Stimulated activated naive CD8-positive, alpha-beta T cell treated with anti-CD3 and anti-CD28 coated beads, Interleukin-15, amount 100 ng/mL, for 72 hours (primary cell): Measurements from ENCODE around the gene PNPO.
"Not testable (repeated sequence)": the region's sequence is repeated elsewhere in the genome, so short reads cannot be mapped to it uniquely, and the experiment has no call there.

Experiments used
- ATAC-seq: fragments of 150-1000 bp; cut with Tn5 transposase; 2 replicates; pipeline ENCODE4 v1.10.0; 2021; ENCODE audit warnings: mild to moderate bottlenecking, moderate library complexity
- DNase-seq, 2 donors: peaks; one replicate each; pipeline ENCODE4 v3.0.0; 2021 to 2022
- H3K27ac Mint-ChIP-seq, 2 donors: one replicate each; pipeline ENCODE4 v1.8.0; 2022; ENCODE audit warnings: mild to moderate bottlenecking in 2 of 2, mixed read lengths in 2 of 2, moderate library complexity in 2 of 2
- H3K27me3 Mint-ChIP-seq: one replicate; pipeline ENCODE4 v1.8.0; 2022; ENCODE audit warnings: mixed read lengths
- H3K4me1 Mint-ChIP-seq: one replicate; pipeline ENCODE4 v1.8.0; 2022; ENCODE audit warnings: mild to moderate bottlenecking, mixed read lengths
- H3K4me3 Mint-ChIP-seq, 2 donors: one replicate each; pipeline ENCODE4 v1.8.0; 2022; ENCODE audit warnings: mild to moderate bottlenecking in 2 of 2, mixed read lengths in 2 of 2, moderate library complexity in 1 of 2
- H3K9me3 Mint-ChIP-seq, 2 donors: one replicate each; pipeline ENCODE4 v1.8.0; 2022; ENCODE audit warnings: mixed read lengths in 2 of 2

PNPO gene

DNA sequence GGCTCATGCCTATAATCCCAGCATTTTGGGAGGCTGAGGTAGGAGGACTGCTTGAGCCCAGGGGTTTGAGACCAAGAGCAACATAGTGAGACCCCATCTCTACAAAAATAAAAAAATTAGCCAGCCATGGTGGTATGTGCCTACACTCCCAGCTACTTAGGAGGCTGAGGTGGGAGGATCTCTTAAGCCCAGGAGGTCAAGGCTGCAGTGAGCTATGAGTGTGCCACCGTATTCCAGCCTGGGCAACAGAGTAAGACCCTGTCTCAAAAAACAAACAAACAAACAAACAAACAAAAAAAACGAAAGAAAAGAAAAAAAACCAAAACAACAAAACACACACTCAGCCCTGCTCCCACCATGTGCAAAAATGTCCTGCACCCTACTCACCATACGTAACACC lies 5.9 kb upstream of the PNPO start:
- H3K9me3 Mint-ChIP-seq, H3K27ac Mint-ChIP-seq, DNase-seq, H3K27me3 Mint-ChIP-seq, H3K4me3 Mint-ChIP-seq, ATAC-seq: not testable (repeated sequence)
- peaks cover 23% of the 10 kb centered on the region for H3K4me1 Mint-ChIP-seq

DNA sequence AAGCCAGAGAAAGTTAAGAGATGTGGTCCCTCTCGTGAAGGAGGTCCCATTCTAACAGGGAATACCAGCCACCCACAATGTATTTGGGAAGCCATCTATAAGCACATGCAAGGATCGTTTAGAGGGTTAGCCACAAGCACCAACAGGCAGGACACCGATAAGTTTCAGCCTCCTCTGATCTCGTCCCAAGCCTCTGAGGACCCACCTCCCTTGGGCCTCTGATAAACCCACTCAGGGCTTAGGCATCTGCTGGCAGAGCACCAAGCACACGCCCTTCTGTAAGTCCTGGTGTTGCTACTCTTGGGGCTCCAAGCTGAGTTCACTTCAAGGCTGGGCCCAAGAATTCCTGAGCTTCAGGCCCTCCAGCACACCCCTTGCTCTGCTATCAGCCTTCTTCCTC lies 5.4 kb upstream of the PNPO start:
- Mint-ChIP-seq H3K27ac (no peak overlapping the region), H3K4me3 (no peak overlapping the region), H3K4me1 (peaks cover 28% of the 10 kb centered on the region), H3K9me3 (peaks cover 3% of the 10 kb centered on the region in 2 donors), H3K27me3 (no peaks in the 10 kb centered on the region)
- ATAC-seq (no peak), DNase-seq (no peak)

DNA sequence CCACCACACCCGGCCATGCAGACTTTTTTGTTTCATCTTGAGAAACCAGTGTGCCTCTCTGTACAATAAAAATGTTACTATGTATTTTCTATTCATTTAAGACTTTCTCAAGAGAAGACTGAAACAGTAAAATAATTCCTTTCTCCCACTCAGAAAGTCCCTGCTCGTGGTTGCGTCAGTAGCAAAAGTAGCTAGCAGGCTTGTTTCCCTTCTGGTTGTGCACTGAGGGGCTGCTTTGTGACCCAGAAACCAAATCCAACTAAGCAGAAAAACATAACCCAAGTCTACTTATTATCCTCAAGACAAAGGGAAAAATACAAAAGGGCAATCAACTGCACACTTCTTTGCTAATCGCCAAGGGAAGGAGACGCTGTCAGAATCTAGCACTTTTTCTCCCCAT lies 3.4 kb upstream of the PNPO start:
- H3K4me3 Mint-ChIP-seq = no peak overlapping the region
- peaks cover 43% of the 10 kb centered on the region for H3K4me1 Mint-ChIP-seq
- peaks cover 6% of the 10 kb centered on the region in 2 donors for H3K9me3 Mint-ChIP-seq
- ATAC-seq (no peak), DNase-seq (no peak)
- H3K27ac Mint-ChIP-seq = no peak overlapping the region
- no peaks in the 10 kb centered on the region for H3K27me3 Mint-ChIP-seq

DNA sequence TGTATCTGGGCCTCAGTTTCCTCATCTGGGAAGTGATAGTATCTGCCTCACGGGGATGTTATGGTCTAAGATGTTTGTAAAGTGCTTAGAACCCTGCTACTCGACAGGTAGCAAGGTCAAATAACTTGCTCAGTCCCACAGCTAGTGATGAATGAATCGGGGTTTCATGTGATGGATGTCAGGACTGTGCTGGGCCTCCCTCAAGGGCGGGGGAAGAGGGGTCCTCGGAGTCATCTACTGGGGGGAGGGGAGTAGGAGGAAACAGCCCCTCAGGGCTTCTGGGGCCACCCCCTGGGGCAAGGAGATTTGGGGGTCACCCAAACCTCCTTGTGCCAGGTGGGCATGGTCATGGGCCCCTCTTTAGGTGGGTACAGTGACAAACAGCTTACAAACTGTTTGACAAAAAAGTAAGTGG lies 732 bp downstream of the PNPO start:
- Mint-ChIP-seq H3K4me1 (peaks cover 77% of the 10 kb centered on the region), H3K27me3 (no peaks in the 10 kb centered on the region), H3K4me3 (peak overlapping the region; percentile 81 to 91), H3K27ac (peak overlapping the region; percentile 84 to 93), H3K9me3 (peaks cover 6% of the 10 kb centered on the region in 2 donors)
- DNase-seq (peak in 1 of 2 donors; percentile 27), ATAC-seq (no peak)

DNA sequence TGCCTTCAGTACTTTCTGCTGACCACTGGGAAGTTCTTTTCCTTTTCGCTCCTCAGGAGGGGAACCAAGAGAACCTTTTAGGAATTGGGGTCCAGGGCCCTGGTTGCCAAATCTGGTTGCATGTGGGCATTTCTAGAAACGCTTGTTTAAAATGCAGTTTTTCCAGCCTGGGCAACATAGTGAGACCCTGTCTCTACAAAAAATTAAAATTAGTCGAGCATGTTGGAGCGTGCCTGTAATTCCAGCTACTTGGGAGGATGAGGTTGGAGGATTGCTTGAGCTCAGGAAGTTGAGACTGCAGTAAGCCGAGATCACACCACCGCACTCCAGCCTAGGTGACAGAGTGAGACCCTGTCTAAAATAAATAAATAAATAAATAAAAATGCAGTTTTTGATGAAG lies 1.2 kb downstream of the PNPO start:
- DNase-seq (no peak), ATAC-seq (no peak)
- peak overlapping the region; percentile 5 to 84 for H3K27ac Mint-ChIP-seq
- peaks cover 82% of the 10 kb centered on the region for H3K4me1 Mint-ChIP-seq
- H3K27me3 Mint-ChIP-seq = no peaks in the 10 kb centered on the region
- peak overlapping the region; percentile 81 to 91 for H3K4me3 Mint-ChIP-seq
- peaks cover 6% of the 10 kb centered on the region in 2 donors for H3K9me3 Mint-ChIP-seq

DNA sequence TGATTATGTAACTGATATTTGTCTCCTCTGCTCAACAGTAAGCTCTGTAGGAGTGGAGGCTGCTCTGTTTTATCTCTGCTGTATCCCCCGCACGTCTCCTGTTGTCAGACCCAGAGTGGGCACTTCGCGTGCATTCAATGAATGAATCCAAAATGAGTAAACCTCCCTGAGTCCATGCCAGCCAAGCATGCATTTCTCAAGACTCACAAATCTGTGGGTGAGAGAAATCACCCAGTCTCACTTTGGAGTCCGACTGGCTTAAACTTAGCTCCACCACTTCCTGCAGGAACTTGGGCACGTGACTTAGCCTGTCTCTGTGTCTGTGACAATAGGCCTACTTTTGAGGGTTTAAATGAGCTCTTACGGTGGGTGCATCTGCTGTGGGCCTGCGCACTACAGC lies 3.7 kb downstream of the PNPO start:
- Mint-ChIP-seq H3K4me3 (peak overlapping the region; percentile 60 to 79), H3K27me3 (no peaks in the 10 kb centered on the region), H3K4me1 (peaks cover 85% of the 10 kb centered on the region), H3K27ac (peak overlapping the region; percentile 49 to 85), H3K9me3 (peaks cover 6% of the 10 kb centered on the region in 2 donors)
- ATAC-seq (no peak), DNase-seq (peak in 1 of 2 donors; percentile 40)

DNA sequence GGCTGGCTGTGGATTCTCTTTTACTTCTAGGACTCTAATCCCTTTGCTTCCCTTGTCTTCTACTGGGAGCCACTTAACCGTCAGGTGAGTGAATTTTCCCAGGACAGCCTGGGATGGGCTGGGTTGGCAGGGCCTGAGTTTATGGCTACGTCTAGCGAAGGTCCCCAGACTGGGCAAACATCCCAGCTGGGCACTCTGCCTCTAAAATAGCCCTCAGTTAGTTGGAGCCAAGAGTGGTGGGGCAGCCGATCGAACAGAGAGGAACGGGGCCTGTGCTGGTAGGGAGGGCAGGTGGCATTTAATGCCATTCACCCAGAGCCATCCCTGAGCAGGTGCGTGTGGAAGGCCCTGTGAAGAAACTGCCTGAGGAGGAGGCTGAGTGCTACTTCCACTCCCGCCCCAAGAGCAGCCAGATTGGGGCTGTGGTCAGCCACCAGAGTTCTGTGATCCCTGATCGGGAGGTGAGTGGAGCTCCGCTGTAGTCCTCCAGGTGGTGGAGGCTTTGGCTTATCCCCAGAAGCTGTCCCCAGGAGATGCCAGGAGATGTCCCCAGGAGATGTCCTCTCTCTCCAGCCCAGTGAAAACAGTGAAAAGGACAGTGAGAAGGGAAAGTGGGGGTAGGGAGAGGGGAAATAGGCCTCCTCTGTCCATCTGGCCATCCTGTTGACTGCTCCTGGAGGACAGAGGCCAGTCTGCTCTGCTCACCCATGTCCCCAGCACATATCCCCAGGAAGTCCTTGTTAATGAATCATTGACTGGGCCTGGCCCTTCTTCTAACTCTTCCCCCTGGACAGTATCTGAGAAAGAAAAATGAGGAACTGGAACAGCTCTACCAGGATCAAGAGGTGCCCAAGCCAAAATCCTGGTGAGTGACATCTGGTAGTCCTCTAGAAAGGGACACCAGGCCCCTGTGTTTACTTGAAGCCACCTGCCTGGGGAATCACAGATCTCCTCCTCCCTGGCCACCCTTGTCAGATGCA lies 4.4 kb downstream of the PNPO start:
- Mint-ChIP-seq H3K4me1 (peaks cover 80% of the 10 kb centered on the region), H3K9me3 (peaks cover 4 to 5% of the 10 kb centered on the region in 2 donors), H3K4me3 (peak overlapping the region; percentile 60 to 79), H3K27ac (peak overlapping the region; percentile 53 to 85), H3K27me3 (no peaks in the 10 kb centered on the region)
- DNase-seq = no peak
- ATAC-seq = no peak

DNA sequence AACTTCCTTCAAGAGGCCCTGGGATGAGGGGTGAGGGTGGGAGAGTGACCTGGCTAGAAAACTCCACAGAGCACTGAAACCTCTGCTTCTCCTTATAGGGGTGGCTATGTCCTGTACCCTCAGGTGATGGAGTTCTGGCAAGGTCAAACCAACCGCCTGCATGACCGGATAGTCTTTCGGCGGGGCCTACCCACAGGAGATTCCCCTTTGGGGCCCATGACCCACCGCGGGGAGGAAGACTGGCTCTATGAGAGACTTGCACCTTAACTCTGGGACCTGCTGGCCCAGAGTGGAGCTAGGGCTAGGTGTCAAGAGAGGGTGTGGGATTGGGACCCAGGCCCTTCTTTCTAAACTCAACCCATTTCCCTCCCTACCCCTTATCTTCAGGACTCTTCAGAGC lies 5.1 kb downstream of the PNPO start:
- Mint-ChIP-seq H3K4me1 (peaks cover 76% of the 10 kb centered on the region), H3K27me3 (no peaks in the 10 kb centered on the region), H3K9me3 (no peaks in the 10 kb centered on the region), H3K27ac (peak overlapping the region; percentile 29 to 34), H3K4me3 (peak overlapping the region in 1 of 2 donors; percentile 23)
- no peak for DNase-seq
- no peak for ATAC-seq

DNA sequence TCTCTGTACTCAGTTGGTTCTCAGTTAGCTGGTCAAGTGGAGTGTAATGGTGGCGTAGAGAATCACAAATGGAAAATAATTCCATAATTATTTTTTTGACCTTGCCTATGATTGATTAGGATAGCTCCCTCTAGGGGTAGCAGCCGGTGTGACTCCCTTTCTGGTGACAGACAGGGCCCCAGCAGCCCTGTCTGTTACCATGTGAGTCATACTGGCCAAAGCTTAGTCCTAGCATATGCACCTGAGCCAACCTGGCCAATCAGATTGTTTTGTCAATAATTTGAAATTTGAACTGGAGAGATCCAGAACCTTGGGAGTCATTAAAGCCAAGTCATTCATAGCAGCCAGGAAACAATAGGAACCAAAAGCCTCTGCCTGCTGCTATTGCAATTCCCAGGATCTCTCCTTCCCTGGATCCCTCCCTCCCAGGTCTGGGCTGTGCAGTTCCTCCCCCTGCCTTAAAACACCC lies 5.6 kb downstream of the PNPO start:
- H3K4me3 Mint-ChIP-seq = peak overlapping the region in 1 of 2 donors; percentile 23
- DNase-seq (peak; percentile 71 to 84), ATAC-seq (peak; percentile 93)
- H3K4me1 Mint-ChIP-seq = peaks cover 77% of the 10 kb centered on the region
- H3K27me3 Mint-ChIP-seq = no peaks in the 10 kb centered on the region
- no peaks in the 10 kb centered on the region for H3K9me3 Mint-ChIP-seq
- H3K27ac Mint-ChIP-seq = peak overlapping the region in 1 of 2 donors; percentile 29

DNA sequence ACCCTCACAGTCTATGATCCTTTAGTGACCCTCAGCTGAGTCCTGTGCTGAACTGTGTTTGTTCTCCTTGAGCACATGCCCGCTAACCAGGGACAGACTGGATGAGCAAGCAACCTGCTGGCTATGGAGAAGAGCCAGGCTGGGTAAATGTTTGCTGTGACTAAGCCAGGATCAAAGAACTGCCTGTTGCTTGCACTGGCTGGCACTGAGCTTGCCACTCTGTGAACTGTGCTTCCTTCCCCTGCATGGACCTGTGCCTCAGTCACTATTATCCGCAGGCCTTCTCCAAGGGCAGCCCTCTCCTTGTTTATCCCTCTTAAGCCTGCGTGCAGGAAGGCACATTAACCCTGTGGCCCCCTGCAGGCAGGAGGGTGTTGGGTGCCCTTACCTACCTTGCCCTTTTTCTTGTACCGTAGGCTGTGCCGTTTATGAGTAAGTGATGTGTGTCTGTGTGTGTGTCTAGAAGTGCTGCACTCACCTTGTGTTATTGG lies 7.4 kb downstream of the PNPO start:
- H3K4me1 Mint-ChIP-seq = peaks cover 69% of the 10 kb centered on the region
- no peaks in the 10 kb centered on the region for H3K9me3 Mint-ChIP-seq
- no peak overlapping the region for H3K27ac Mint-ChIP-seq
- ATAC-seq (peak; percentile 13), DNase-seq (no peak)
- no peaks in the 10 kb centered on the region for H3K27me3 Mint-ChIP-seq
- no peak overlapping the region for H3K4me3 Mint-ChIP-seq

DNA sequence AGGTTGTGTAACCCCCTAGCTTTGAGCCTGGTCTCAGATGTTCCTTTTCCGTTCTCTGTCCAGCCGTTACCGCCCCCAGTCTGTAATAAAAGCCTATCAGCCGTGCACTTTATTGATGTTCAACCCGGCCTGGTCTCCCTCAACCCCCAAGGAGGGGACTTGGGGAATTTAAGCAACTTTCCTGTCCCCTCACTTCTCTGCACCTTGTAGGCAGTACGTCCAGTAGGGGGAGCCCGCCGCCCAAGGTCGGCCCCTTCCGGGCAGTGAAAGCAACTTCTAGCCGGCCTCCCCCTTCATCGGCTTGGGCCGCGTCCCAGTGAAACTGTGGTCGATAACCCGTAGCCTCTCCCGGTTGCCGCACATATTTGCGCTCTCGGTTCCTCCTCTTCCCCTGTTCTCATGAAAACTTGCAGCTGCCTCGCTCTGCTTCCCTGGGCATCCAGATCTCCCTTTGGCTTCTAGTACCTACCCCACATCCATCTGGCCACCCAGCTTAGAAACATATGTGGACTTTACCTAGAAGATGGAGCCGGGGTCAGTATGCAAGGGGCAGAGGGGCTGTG lies 7.9 kb downstream of the PNPO start:
- ATAC-seq (peak; percentile 71), DNase-seq (peak; percentile 76 to 79)
- Mint-ChIP-seq H3K4me1 (peaks cover 64% of the 10 kb centered on the region), H3K27me3 (no peaks in the 10 kb centered on the region), H3K9me3 (no peaks in the 10 kb centered on the region), H3K27ac (peak overlapping the region; percentile 54 to 91), H3K4me3 (peak overlapping the region; percentile 66 to 79)

DNA sequence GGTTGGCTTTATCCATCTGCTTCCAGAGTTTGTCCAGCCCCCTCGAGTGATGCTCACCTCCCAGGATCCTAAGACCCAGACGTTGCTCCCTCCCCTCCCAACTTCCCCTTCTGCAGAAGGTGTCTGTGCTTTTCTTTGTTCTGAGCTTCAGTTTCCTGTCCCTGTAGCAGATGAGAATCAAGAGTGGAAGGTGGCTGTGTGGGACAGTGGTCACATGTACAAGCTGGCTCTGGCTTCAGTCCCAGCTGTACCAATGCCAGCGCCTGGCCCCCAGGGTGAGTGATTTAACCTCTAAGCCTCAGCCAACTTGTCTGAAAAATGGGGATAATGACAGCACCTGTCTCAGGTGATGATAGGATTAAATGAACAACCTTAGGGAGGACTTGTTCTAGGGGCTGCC lies 8.6 kb downstream of the PNPO start:
- peak overlapping the region; percentile 26 to 66 for H3K4me3 Mint-ChIP-seq
- ATAC-seq = no peak
- H3K9me3 Mint-ChIP-seq = no peaks in the 10 kb centered on the region
- no peak for DNase-seq
- H3K27me3 Mint-ChIP-seq = no peaks in the 10 kb centered on the region
- peak overlapping the region in 1 of 2 donors; percentile 76 for H3K27ac Mint-ChIP-seq
- peaks cover 57% of the 10 kb centered on the region for H3K4me1 Mint-ChIP-seq

DNA sequence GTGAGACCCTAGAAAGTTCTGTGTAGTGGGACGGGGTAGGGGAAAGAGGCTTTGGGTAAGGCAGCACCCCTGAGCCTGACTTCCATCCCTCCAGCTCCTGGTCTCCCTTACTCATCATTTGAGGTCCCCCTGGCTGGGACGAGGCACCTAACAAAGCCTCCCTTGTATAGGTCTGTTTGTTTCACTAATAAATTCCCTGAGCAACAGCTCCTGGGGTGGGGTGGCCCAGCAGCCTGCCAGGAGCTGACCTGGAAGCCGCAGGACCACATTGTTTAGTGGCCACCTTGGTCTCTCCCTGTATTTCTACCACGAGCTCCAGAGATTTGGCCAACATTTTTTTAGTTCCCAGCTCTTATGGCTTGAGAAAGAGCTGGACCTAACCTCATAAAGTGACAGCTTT lies 9.1 kb downstream of the PNPO start:
- ATAC-seq (no peak), DNase-seq (no peak)
- H3K9me3 Mint-ChIP-seq = no peaks in the 10 kb centered on the region
- H3K4me1 Mint-ChIP-seq = peaks cover 52% of the 10 kb centered on the region
- H3K27ac Mint-ChIP-seq = no peak overlapping the region
- no peak overlapping the region for H3K4me3 Mint-ChIP-seq
- no peaks in the 10 kb centered on the region for H3K27me3 Mint-ChIP-seq

DNA sequence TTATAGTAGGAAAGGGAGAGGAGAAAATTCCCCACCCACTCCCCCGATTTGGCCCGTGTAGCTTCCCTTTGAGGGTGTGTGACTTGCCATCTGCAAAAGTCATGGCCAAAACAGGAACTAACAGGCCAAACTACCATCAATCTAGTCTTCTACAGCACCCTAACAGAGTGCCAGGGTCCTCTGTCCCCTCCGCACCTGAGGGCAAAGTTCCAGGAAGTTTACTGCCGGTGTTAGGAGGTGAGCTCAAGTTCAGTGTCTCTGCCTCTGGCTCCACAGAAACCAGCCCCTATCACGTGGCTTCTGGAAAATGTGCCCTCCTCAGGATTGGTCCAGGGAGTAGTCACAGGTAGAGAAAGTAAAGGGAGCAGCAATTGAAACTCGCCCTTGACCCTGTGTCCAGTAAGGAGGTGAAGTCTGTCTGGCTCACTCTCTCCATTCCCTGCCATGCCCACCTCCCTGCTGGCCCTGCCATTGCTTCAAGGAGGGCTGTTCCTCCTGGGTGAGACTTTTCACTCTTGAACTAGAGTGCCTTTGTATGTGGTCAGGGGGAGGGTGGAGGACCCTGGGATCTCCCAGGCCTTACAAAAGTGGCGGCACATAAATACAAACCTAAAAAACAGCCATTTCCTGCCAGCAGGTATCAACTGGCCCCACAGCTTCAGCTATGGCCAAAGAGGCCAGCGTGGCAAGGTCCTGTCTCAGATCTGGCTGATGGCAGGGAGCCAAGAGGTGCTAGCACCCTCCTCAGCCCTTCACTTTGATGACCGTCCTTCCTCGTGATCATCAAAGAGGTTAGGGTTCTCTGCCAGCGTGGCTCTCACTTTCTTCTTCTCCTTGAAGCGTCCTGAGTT lies 11.0 kb downstream of the PNPO start:
- Mint-ChIP-seq H3K27ac (peak overlapping the region in 1 of 2 donors; percentile 34), H3K27me3 (no peaks in the 10 kb centered on the region), H3K9me3 (no peaks in the 10 kb centered on the region), H3K4me3 (no peak overlapping the region), H3K4me1 (peaks cover 32% of the 10 kb centered on the region)
- ATAC-seq (no peak), DNase-seq (no peak)

DNA sequence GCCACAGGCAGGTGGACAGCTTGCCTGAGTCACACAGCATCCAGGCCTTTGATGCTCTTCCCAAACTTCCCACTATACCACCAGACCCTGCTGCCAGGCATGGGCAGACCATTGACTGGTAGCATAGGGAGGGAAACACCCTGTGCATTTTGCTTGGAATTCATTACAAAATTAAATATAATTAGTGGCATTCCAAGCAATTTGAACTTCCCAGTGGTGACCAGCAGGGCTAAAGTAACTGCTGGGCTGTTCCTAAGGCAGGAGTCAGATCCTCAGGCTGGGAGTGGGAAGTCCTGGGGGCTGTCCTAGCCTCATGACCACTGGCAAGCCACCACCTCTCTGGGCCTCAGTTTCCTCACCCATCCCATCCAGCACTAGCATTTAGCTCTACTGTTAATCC lies 12.5 kb downstream of the PNPO start:
- H3K27me3 Mint-ChIP-seq = no peaks in the 10 kb centered on the region
- no peak overlapping the region for H3K4me3 Mint-ChIP-seq
- DNase-seq = no peak
- no peak overlapping the region for H3K27ac Mint-ChIP-seq
- no peak for ATAC-seq
- no peaks in the 10 kb centered on the region for H3K9me3 Mint-ChIP-seq
- H3K4me1 Mint-ChIP-seq = peaks cover 25% of the 10 kb centered on the region
